Endothelial cell of hepatic sinusoid (primary cell): ENCODE data around the gene SUOX.
"Not testable (repeated sequence)": the region's sequence is repeated elsewhere in the genome, so short reads cannot be mapped to it uniquely, and the experiment has no call there.

Experiments
- in situ Hi-C: cut with HindIII; loops from 2 replicates; pipeline ENCODE4 v1.10.0; 2017; ENCODE audit warnings: low sequenced_read_pairs

SUOX gene

GRCh38 chr12:55996715-55997534 is at the start of gene SUOX:
Gene SUOX, plus strand, starts transcription at chr12:55997276. Its CDS starts 4,946 bp downstream, at chr12:56002222.
- in situ Hi-C loops: no loop called here

DNA sequence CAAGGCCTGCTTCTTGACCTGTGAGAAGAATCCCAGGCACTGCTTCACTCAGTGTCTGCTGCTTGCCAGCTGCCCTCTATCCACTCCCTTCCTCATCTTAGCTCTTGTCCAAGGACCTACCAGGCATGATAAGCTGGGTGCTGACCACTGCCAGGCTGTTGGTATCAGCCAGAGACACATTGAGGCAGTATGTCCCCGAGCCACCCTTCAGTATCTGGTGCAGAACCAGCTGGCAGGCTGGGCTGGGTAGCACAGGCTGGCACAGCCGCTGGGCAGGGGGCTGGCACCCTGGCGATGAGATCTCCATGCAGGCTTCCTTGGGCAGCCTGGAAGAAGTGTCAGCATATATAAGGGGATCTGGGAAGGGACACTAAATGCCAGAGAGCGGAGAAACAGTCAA is 41.7 kb upstream of the SUOX start:
- in situ Hi-C loops: loop anchor here (10.0 kb wide), 1 partner anchor 201 kb away; no protein-coding TSS in a partner anchor

GRCh38 chr12:55955800-55956508 is 41.1 kb upstream of the SUOX start:
- in situ Hi-C loops: loop anchor here (10.0 kb wide), 1 partner anchor 201 kb away; no protein-coding TSS in a partner anchor

GRCh38 chr12:55957106-55957859 is 39.8 kb upstream of the SUOX start:
- in situ Hi-C loops: loop anchor here (10.0 kb wide), 1 partner anchor 202 kb away; no protein-coding TSS in a partner anchor

DNA sequence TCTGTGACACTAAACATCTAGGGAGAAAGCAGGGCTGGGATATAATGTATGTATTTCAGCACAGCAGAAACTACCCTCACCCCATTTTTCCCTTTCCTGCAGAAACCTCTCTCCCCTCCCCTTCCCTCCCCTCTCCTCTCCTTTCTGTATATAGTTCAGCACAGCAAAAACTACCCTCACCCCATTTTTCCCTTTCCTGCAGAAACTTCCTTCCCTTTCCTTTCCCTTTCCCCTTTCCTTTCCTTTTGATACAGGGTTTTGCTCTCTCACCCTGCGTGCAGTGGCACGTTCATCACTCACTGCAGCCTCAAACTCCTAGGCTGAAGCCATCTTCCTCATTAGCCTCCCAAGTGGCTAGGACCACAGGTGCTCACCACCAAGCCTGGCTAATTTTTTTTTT is 33.3 kb upstream of the SUOX start:
- in situ Hi-C loops: no loop called here

DNA sequence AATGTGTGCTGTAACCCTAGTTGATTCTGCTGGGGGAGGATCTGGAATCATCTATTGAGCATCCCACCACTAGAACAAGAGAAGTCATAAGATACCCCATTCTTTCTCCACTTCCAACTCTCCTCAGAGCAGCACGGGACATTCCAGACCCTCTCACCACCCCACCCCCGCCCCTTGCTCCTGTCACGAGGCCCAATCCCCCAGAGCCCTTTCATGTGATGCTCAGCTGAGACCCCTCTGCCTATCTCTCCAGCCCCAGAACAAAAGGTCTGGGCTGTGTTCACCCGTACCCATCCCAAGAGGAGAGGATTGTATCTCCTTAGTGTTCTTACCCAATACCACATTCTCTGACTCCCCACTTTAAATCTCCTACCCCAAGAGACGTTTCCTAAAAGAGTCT is 31.8 kb upstream of the SUOX start:
- in situ Hi-C loops: no loop called here

DNA sequence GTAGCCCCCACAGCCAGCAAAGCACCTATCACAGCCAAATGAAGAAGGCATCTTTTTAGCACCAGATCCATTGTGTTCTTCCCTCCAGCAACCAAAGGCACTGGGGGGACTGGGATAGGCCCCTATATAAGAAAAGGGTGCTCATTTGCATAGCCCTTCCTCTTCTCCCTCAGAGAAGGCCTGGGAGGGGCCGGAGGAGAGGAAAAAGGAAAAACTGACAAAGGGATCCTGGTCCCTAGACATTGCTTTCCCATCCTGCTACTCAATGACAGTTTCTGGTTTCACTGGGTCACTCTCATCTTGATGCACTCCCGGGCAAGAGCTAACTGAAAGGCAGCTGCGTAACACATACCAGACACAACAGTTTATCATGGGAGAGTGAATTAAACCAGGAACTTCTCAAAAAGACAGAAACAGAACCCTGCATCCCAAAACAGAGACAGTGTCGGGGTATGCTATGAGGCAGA is 31.1 kb upstream of the SUOX start, which contains the start of gene PMEL:
Gene PMEL, minus strand, starts transcription at position 102 of the 467 bp plus-strand sequence. Its CDS starts 31 bp downstream, at position 71.
- in situ Hi-C loops: no loop called here

- in situ Hi-C loops: no loop called here
These were observed 30.4 kb upstream of the SUOX start, which contains the start of gene CDK2 for GRCh38 chr12:55966408-55967281. Gene CDK2, plus strand, starts transcription at chr12:55966830. Its CDS starts 179 bp downstream, at chr12:55967009.

DNA sequence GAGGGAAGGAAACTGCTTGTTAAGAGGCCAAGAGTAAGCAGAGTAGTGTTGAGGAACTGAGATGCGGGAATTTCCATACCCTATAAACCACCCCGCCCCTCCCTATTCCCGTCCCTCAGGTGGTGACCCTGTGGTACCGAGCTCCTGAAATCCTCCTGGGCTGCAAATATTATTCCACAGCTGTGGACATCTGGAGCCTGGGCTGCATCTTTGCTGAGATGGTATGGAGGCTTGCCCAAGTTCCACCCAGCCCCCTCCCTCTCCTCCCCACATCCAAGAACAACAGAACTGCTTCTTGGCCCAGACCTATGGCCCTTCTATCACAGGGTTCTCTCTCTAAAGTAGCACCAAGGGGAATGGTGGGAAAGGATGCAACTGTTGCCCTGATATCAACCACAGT is 27.7 kb upstream of the SUOX start:
- in situ Hi-C loops: no loop called here

DNA sequence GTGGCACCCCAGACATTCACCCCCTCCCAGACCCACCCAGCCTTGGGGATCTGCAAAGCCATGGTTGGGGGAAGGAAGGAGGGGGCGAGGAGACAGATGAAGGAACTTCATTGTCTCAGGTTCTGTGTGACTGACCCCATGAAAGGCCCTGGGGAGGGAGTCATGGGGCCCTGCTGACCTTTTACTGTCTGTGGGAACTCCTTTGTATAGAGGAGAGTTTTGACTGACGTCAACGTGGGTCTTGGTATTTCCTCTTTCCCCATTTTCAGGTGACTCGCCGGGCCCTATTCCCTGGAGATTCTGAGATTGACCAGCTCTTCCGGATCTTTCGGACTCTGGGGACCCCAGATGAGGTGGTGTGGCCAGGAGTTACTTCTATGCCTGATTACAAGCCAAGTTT is 26.3 kb upstream of the SUOX start:
- in situ Hi-C loops: loop anchor here (10.0 kb wide), 1 partner anchor 64 kb away; no protein-coding TSS in a partner anchor

GRCh38 chr12:55972042-55972441 is 25.0 kb upstream of the SUOX start:
- in situ Hi-C loops: loop anchor here (10.0 kb wide), 1 partner anchor 63 kb away; no protein-coding TSS in a partner anchor

DNA sequence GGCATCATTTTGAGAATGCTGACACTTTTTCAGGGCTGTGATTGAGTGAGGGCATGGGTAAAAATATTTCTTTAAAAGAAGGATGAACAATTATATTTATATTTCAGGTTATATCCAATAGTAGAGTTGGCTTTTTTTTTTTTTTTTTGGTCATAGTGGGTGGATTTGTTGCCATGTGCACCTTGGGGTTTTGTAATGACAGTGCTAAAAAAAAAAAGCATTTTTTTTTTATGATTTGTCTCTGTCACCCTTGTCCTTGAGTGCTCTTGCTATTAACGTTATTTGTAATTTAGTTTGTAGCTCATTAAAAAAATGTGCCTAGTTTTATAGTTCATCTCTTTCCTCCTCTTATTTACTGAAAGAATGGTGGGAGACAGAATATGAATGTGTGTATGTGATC is 24.6 kb upstream of the SUOX start:
- in situ Hi-C loops: loop anchor here (10.0 kb wide), 1 partner anchor 62 kb away; no protein-coding TSS in a partner anchor

DNA sequence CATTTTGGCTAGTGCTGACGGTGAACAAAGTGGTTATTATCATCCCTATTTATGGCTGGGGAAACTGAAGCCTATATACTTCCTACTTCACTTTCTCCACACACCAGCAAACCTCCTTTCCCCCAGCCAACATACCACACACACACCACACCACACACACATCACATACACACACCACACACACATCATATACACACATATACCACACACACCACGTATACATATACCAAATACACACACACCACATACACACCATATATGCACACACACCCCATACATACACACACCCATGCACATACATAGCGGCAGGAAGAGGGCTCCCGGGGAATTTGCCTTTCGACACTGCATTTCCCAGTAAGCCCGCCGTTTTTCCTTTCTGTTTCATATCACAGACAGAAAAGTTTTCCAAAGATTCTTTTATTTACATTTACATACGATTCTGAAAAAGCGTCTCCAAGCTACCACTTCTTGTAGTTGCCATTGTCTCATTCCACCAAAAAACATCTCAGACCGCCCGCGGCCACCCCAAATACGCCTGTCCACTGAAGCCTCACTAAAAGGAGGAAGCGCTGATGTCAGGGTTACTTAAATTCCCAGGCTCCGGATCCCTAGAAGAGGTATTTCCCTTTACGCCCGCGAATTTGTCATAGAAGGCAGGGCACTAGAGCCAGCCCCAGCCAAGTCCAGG is 24.0 kb upstream of the SUOX start:
- in situ Hi-C loops: loop anchor here (10.0 kb wide), 1 partner anchor 62 kb away; no protein-coding TSS in a partner anchor

GRCh38 chr12:55973599-55974307 is 23.3 kb upstream of the SUOX start, which contains the start of gene RAB5B:
Gene RAB5B, plus strand, starts transcription at chr12:55974078. Its CDS starts 12,883 bp downstream, at chr12:55986961.
- in situ Hi-C loops: loop anchor here (10.0 kb wide), 1 partner anchor 61 kb away; no protein-coding TSS in a partner anchor

DNA sequence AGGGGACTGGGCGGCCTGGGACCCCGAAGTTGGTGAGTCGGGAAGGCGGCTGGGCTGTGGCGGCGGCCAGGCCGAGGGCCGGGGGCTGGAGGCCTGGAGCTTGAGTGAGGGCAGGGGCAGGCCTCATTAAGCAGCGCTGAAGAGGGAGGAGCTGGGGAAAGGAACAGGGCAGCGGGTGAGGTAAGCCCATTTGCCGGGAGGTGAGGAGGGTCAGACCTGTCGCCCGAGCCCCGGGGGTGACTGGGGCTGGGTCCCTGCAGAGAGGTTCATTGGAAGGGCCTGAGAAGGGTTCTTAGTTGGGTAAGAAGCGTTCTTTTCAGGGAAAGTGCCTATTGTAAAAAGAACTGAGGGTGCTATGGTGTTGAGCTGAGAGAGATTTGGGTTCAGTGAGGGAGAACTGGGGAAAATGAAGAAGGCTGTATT is 22.8 kb upstream of the SUOX start:
- in situ Hi-C loops: loop anchor here (10.0 kb wide), 1 partner anchor 60 kb away; no protein-coding TSS in a partner anchor

GRCh38 chr12:55978393-55978792 is 18.7 kb upstream of the SUOX start:
- in situ Hi-C loops: loop anchor here (10.0 kb wide), 1 partner anchor 56 kb away; no protein-coding TSS in a partner anchor

DNA sequence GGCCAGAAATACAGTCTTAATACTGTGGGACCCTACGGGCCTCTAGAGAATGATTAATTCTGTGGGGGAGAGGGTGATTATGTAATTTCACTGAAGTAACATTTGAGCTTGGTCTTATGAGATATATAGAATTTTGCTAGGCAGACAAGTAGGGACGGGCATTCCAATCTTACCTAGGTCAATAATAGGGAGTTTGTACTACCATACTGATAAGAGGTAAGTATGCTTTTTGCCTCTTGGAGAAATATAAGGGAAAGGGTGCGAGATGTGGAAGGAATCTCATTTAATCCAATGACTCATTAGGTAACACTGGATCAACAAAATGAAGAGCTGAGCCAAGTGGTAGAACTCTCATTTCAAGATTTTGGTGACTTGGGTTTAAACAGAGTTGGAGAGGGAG is 18.0 kb upstream of the SUOX start:
- in situ Hi-C loops: loop anchor here (10.0 kb wide), 1 partner anchor 56 kb away; no protein-coding TSS in a partner anchor

GRCh38 chr12:55981882-55982281 is 15.2 kb upstream of the SUOX start:
- in situ Hi-C loops: not testable (repeated sequence)
